Measurements from ENCODE around the gene PILRA.
A peak's percentile ranks its signal among the peaks of the same experiment; 100 is the strongest.

DNA sequence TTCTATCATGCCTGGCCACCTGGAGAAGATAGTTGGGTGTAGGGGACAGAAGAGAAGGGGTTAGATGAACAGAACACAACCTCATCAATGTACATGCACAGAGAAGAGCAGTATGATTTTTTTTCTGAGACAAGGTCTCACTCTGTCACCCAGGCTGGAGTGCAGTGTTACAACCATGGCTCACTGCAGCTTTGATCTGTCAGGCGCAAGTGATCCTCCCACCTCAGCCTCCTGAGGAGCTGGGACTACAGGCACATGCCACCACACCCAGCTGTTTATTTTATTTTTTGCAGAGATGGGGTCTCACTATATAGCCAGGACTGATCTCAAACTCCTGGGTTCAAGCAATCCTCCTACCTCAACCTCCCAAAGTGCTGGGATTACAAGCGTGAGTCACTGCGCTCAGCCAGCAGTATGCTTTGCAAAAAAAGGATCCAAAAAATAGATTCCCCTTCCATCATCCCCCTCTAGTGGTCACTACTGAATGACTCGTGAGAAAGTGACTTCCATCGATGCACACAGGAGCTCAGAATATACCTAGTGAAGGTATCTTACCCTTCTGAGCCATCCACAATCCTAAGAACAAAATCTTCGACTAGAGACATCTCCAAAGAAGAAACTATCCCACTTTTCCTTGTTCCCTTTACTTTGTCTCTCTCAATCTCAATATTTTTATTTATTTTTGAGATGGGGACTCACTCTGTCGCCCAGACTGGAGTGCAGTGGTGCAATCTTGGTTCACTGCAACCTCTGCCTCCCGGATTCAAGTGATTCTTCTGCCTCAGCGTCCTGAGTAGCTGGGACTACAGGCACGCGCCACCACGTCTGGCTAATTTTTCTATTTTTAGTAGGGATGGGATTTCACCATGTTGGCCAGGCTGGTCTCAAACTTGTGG, 34.2 kb downstream of the PILRA start:
- TF ChIP-seq CTCF (IDR thresholded peaks at IDR 0.05) (peak in 2 of 3 experiments; percentile 56 to 59), POLR2A (IDR thresholded peaks at IDR 0.05) (no peak)

Measured in vagina (tissue), 2 donors.